GM06990 (cell line): ENCODE data around the gene CEP83.

ENCODE experiments used
- DNase-seq: peaks from one replicate; pipeline ENCODE4 v3.0.0-alpha.2; 2011; ENCODE audit not compliant: insufficient read length; ENCODE audit errors: extremely low read depth
- H3K27me3 ChIP-seq: replicated peaks from 2 replicates; pipeline ENCODE4 v1.6.0; 2011; ENCODE audit warnings: low read length; ENCODE audit not compliant: control insufficient read depth, insufficient read depth
- H3K36me3 ChIP-seq: 2 replicates; pipeline ENCODE4 v1.5.1; 2011; ENCODE audit warnings: low read length; ENCODE audit not compliant: control insufficient read depth, insufficient read depth
- H3K4me3 ChIP-seq: replicated peaks from 2 replicates; pipeline ENCODE4 v1.5.1; 2011; ENCODE audit warnings: low read depth, mild to moderate bottlenecking, control low read depth, low read length
- CTCF ChIP-seq: IDR thresholded peaks from 2 replicates; pipeline ENCODE4 v1.5.1; 2011; ENCODE audit warnings: low read length, control low read depth, mild to moderate bottlenecking, inconsistent platforms; ENCODE audit not compliant: insufficient read depth, poor library complexity, severe bottlenecking

CEP83 gene

GRCh38 chr12:94258593-94258992 lies 201.1 kb downstream of the CEP83 start:
- Histone ChIP-seq H3K36me3 (peaks cover 16% of the 10 kb centered on the region), H3K4me3 (no peak overlapping the region), H3K27me3 (no peaks in the 10 kb centered on the region)
- peak; percentile 51 for DNase-seq
- no peak for TF ChIP-seq CTCF
